Measurements from ENCODE around the gene ACAA1.
"Not testable (repeated sequence)": the region's sequence is repeated elsewhere in the genome, so short reads cannot be mapped to it uniquely, and the experiment has no call there.

The ACAA1 gene

GRCh38 chr3:38153221-38153620, 16.3 kb upstream of the ACAA1 start:
- DNase-seq: no peak

DNA sequence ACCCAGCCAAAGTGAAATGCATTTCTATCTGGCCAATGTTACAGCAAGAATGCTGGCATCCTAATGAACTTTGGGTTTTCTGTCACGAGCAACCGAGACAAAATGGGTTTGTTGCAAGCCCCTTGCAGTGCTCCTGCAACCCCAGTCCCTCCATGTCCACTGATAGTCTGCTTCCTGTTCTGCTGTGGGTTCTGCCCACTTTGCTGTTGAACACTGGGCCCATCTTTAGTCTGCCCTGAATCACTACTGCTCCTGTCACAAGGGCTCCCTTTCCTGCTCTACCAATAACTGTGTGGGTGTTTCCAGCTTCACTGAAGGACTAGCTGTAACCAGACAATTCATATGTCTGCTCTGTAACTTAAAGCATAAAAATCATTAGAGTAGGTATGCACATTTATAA, 15.7 kb upstream of the ACAA1 start:
- no peak for DNase-seq

- DNase-seq: no peak
Measured at GRCh38 chr3:38151667-38152265, 14.8 kb upstream of the ACAA1 start.

- no peak for DNase-seq
Measured at GRCh38 chr3:38150780-38151528, 14.0 kb upstream of the ACAA1 start.

- no peak for DNase-seq
Measured at GRCh38 chr3:38149708-38150107, 12.8 kb upstream of the ACAA1 start.

DNA sequence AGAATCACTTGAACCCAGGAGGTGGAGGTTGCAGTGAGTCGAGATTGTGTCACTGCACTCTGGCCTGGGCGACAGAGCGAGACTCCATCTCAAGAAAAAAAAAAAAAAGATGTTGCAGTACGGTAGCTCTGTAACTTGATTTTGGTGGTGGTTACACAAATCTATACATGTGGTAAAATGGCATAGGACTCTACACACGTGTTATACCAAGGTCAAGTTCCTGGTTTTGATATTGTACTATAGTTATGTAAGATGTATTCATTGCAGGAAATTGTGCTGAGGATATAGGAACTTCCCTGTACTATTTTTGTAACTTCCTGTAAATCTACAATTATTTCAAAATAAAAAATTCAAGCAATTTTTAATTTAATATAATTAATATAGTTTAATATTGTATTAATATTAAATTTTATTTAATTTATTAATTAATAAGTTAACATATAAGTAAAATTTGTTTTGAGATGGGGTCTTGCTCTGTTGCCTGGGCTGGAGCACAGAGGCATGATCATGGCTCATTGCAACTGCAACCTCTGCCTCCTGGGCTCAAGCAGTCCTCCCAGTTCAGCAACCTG, 11.5 kb upstream of the ACAA1 start:
- DNase-seq: no peak

DNA sequence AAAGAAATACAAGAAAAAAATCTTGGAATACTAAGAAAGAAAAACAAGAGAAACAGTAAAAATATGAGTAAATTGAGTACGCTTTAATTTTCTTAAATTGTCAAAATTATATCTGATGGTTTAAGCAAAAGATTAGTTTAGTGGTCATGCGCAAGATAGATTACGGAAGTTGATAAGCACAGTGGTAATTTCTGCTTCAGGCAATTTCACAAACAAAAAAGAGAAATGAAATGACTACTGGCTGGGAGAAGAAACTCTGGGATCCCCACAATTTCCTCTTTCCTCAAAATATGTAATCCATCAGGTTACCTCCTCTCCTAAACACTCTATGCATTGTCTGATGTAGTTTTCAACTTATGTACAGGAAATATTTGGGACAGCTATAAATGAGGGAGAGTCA, 10.5 kb upstream of the ACAA1 start:
- DNase-seq: no peak

- DNase-seq: no peak
Measured at GRCh38 chr3:38146504-38146903, 9.6 kb upstream of the ACAA1 start.

- no peak for DNase-seq
Measured at GRCh38 chr3:38143511-38143910, 6.6 kb upstream of the ACAA1 start.

DNA sequence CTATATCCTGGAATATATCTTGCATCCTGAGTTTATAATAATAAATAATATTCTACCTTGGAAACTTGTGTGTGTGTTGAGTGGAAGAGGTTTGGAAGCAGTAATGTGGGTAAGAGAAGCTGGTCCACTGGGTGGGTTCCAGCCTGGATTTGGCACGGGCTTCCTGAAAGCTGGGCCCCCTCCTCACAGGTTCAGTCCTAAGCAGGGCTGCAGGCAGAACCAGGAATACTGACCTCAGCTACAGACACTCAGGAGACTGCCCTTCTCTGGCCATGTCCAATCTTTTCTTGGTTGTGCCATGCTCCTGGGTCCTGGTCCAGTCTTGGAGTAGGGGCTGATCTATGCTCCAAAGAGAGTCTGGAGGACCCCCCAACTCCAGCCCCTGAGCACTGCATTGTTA, 6.0 kb upstream of the ACAA1 start:
- no peak for DNase-seq

DNA sequence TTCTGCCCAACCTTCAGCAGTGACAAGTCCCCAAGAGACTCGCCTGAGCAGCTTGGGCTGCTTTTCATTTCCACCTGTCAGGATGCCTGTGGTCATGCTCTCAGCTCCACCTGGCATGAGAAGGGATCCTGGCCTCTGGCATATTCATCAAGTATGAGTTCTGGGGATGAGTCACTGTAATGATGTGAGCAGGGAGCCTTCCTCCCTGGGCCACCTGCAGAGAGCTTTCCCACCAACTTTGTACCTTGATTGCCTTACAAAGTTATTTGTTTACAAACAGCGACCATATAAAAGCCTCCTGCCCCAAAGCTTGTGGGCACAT, 5.0 kb upstream of the ACAA1 start:
- no peak for DNase-seq

GRCh38 chr3:38141173-38141951, 4.4 kb upstream of the ACAA1 start:
- no peak for DNase-seq

GRCh38 chr3:38140326-38141172, 3.6 kb upstream of the ACAA1 start:
- DNase-seq: no peak

GRCh38 chr3:38139652-38140051, 2.7 kb upstream of the ACAA1 start:
- no peak for DNase-seq

DNA sequence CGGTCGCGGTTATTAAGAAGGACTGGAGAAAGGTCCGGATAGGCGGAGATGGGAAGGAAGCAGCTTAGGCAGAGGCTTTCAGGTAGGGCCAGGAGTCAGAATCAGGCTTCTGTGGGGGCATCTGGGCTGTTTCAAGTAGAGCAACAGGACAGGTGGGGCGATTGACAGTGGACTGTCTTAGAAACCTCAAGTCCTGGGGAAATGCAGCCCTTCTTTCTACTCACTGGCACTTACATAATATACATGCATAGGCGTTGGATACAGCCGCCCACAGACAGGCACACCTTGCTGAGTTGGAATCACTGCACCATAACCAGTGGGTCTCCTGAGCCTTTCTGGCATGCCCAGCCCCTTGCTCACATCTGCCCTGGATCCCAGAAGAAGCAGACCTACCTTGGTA, 2.3 kb upstream of the ACAA1 start:
- no peak for DNase-seq

- DNase-seq: peak; percentile 82
Measured at GRCh38 chr3:38138349-38139190, 1.6 kb upstream of the ACAA1 start, which contains the start of gene MYD88. Gene MYD88 (plus strand): TSS chr3:38138661. CDS start chr3:38138701, 40 bp downstream.

DNA sequence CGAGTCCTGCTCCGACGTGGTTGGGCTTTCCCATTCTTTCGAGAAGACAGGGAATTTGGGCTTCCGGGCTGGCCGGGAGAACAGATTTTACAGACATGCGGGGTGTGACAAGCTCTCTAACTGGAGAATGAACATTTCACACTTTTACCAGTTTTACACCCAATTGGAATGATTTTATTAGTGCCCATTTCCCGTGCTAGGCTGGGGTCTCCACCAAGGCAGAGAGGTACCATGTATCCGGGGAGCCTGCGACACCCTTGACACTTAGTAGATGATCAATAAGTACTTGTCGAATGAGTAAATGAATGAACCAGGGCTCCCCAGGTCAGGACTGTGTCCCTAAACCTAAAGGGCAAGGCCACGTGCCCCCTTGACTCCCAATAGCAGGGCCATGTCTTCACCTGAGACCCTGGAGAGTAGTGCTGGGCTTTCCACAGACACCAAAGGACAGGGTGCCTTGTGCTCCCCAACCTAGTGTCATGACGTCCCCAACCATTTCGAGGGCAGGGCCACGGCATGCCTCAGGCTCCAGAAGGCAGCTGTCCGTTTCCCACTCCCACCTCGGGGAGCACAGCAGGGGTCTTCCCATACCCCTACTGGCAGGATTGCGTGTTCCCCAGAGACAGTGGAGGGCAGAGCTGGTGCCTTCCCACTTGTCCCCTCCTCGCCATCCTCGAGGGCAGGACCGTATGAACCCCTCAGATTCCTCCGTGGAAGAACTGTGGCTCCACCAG, 855 bp upstream of the ACAA1 start:
- DNase-seq: peak; percentile 25

DNA sequence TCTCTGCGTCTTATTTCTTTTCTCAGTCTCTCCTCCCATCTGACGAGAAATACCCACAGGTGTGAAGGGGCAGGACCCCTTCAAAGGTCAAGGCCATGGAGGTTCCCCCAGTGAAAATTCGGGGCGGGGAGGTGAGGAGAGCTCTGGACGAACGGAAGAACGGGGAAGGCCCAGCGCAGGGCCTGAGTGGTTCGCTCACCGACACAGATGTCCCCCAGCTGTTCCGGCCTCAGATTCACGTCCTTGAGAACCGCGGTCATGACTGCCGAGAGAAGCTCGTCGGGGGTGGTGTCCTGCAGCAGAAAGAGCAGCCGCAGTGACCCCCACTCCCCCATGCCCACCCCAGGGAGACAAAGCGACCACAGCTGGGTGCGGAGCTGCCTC, 542 bp downstream of the ACAA1 start:
- DNase-seq: no peak

GRCh38 chr3:38135621-38136277, 1.2 kb downstream of the ACAA1 start:
- DNase-seq: not testable (repeated sequence)

DNA sequence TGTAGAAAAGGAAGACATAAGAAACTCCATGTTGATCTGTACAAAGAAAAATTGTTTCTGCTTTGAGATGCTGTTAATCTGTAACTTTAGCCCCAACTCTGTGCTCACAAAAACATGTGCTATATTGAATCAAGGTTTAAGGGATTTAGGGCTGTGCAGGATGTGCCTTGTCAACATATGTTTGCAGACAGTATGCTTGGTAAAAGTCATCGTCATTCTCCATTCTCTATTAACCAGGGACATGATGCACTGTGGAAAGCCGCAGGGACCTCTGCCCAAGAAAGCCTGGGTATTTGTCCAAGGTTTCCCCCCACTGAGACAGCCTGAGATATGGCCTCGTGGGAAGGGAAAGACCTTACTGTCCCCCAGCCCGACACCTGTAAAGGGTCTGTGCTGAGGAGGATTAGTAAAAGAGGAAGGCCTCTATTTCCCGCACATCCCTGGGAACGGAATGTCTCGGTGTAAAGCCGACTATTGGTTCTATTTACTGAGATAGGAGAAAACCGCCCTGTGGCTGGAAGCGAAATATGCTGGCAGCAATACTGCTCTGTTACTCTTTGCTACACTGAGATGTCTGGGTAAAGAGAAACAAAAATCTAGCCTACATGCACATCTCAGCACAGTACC, 2.3 kb downstream of the ACAA1 start:
- not testable (repeated sequence) for DNase-seq
